CD8-positive, alpha-beta memory T cell (primary cell): ENCODE results near the gene TNIK. TPM values are rescaled to one million over a fixed set of nuclear protein-coding genes. Genes with fewer than 3 reads are reported as not detected.

Source experiments
- CTCF ChIA-PET: fragments of 350-600 bp; sonication (Branson Sonifier 250); formaldehyde crosslinking; loops from one replicate; lab custom pipeline; 2021; ENCODE audit warnings: antibody characterized with exemption; lab: Charles Lee
- POLR2A ChIA-PET: fragments of 350-600 bp; sonication (Branson Sonifier 250); formaldehyde crosslinking; loops from one replicate; lab custom pipeline; 2021; ENCODE audit warnings: antibody characterized with exemption; lab: Charles Lee
- DNase-seq, 5 donors: peaks; one replicate each; pipeline versions ENCODE4 v3.0.0 to v3.0.0-alpha.2; 2020 to 2022; ENCODE audit warnings: mixed read lengths in 1 of 5
- H3K27ac ChIP-seq: one replicate; pipeline ENCODE4 v1.7.0; 2013; ENCODE audit warnings: low read depth, mild to moderate bottlenecking, low read length, moderate library complexity
- H3K27me3 ChIP-seq: 2 replicates; pipeline ENCODE4 v1.7.0; 2013; ENCODE audit warnings: low read length, mild to moderate bottlenecking; ENCODE audit not compliant: insufficient read depth, poor library complexity, severe bottlenecking
- H3K36me3 ChIP-seq: 2 replicates; pipeline ENCODE4 v1.7.0; 2013; ENCODE audit warnings: mild to moderate bottlenecking, low read length, moderate library complexity; ENCODE audit not compliant: insufficient read depth
- H3K4me1 ChIP-seq: 2 replicates; pipeline ENCODE4 v1.7.0; 2013; ENCODE audit warnings: mild to moderate bottlenecking, low read length, moderate library complexity; ENCODE audit not compliant: insufficient read depth
- H3K4me3 ChIP-seq: 2 replicates; pipeline ENCODE4 v1.7.0; 2013; ENCODE audit warnings: mild to moderate bottlenecking, low read length
- H3K9me3 ChIP-seq: 2 replicates; pipeline ENCODE4 v1.7.0; 2013; ENCODE audit warnings: mild to moderate bottlenecking, low read length
- H3K27ac Mint-ChIP-seq, 8 donors: one replicate each; pipeline ENCODE4 v1.8.0; 2020 to 2021; ENCODE audit warnings: mixed read lengths in 8 of 8, mild to moderate bottlenecking in 6 of 8, inconsistent platforms in 3 of 8, moderate library complexity in 3 of 8
- H3K27me3 Mint-ChIP-seq, 2 donors: one replicate each; pipeline ENCODE4 v1.8.0; 2020 to 2021; ENCODE audit warnings: mixed read lengths in 2 of 2, mild to moderate bottlenecking in 1 of 2, moderate library complexity in 1 of 2
- H3K36me3 Mint-ChIP-seq, 3 donors: one replicate each; pipeline ENCODE4 v1.8.0; 2020 to 2021; ENCODE audit warnings: mixed read lengths in 3 of 3, inconsistent platforms in 1 of 3, mild to moderate bottlenecking in 1 of 3
- H3K4me1 Mint-ChIP-seq, 3 donors: one replicate each; pipeline ENCODE4 v1.8.0; 2020 to 2021; ENCODE audit warnings: mixed read lengths in 3 of 3, inconsistent platforms in 1 of 3, mild to moderate bottlenecking in 1 of 3
- H3K4me3 Mint-ChIP-seq, 7 donors: one replicate each; pipeline ENCODE4 v1.8.0; 2020 to 2021; ENCODE audit warnings: mixed read lengths in 7 of 7, mild to moderate bottlenecking in 6 of 7, moderate library complexity in 4 of 7, inconsistent platforms in 2 of 7
- H3K9me3 Mint-ChIP-seq, 5 donors: one replicate each; pipeline ENCODE4 v1.8.0; 2020 to 2022; ENCODE audit warnings: mixed read lengths in 5 of 5, mild to moderate bottlenecking in 3 of 5, moderate library complexity in 2 of 5, inconsistent platforms in 1 of 5
- polyA plus RNA-seq: library from polyadenylated mRNA; unstranded; fragments of 300-500 nt; fragmentation: Illumina TruSeq; gene quantifications from one replicate; pipeline ENCODE4 v1.2.3, GENCODE V29; 2021
- total RNA-seq, 2 experiments: library from RNA; stranded (reverse); gene quantifications; one replicate each; pipeline ENCODE4 v1.2.3, GENCODE V29; 2021

Gene TNIK
- total and polyA plus RNA-seq, 3 experiments from 2014 or later = 15.9 to 19.2 (median 17.7) TPM

DNA sequence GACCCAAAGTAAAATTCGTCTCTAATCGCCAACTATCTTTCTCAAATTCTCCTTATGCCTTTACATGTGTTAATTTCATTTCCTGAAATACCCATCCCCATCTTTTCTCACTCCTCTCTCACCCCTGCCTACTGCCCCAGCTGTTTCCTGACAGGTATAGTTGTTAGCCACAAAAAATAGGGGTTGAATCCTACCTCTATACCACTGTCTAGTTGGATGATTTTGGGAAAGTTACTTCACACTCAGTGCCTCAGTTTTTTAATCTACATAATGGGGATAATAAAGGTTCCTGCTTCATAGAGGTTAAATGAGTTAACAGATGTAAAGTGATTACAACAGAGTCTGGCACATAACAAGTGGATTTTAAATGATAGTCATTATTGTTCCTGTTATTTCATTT is 189.7 kb downstream of the TNIK start:
- no peaks in the 10 kb centered on the region for H3K36me3 ChIP-seq
- DNase-seq = no peak
- Mint-ChIP-seq H3K9me3 (peaks cover 0 to 3% (median 0%) of the 10 kb centered on the region in 5 donors), H3K4me1 (peaks cover 72 to 96% (median 92%) of the 10 kb centered on the region in 3 donors), H3K27ac (peak overlapping the region in 7 of 8 donors; percentile 19 to 61 (median 26)), H3K27me3 (peaks cover 0 to 1% of the 10 kb centered on the region in 2 donors), H3K4me3 (peak overlapping the region; percentile 6 to 86 (median 61)), H3K36me3 (peaks cover 3 to 8% (median 4%) of the 10 kb centered on the region in 3 donors)
- H3K4me1 ChIP-seq = peaks cover 69% of the 10 kb centered on the region
- ChIA-PET POLR2A (interaction anchor here (0.9 kb wide), 1 partner anchor 190 kb away, joined by 3 read pairs; the partner anchor contains the start of gene TNIK), CTCF (interaction anchor here (1.6 kb wide), 1 partner anchor 8 kb away, joined by 4 read pairs; no protein-coding TSS in a partner anchor)
- no peaks in the 10 kb centered on the region for H3K9me3 ChIP-seq
- no peak overlapping the region for H3K27ac ChIP-seq
- no peaks in the 10 kb centered on the region for H3K27me3 ChIP-seq
- no peak overlapping the region for H3K4me3 ChIP-seq

DNA sequence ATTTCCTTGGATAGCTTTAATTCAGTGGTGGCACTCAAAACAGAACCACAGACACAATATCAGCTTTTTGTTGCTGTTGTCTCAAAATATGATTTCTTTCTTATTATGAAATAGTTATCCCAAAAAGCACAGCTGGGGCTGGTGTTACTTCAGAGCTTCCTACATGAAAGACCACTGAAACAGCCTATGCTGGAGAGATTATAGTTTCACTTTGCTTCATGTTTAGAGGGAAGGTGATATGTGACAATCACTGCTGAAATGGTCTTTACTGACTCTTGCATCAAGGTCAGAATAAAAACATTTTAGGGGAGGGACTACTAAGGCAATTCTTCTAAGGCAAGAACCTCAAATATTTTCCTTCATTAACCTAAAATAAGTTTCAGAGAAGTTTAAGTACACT is 190.7 kb downstream of the TNIK start:
- Mint-ChIP-seq H3K36me3 (peaks cover under 1 to 4% (median 1%) of the 10 kb centered on the region in 3 donors), H3K27me3 (peaks cover 0 to 1% of the 10 kb centered on the region in 2 donors), H3K4me3 (peak overlapping the region; percentile 5 to 81 (median 61)), H3K9me3 (peaks cover 0 to 3% (median 0%) of the 10 kb centered on the region in 5 donors), H3K4me1 (peaks cover 68 to 95% (median 93%) of the 10 kb centered on the region in 3 donors), H3K27ac (peak overlapping the region in 6 of 8 donors; percentile 2 to 74 (median 49))
- H3K27me3 ChIP-seq = no peaks in the 10 kb centered on the region
- no peak overlapping the region for H3K27ac ChIP-seq
- no peaks in the 10 kb centered on the region for H3K36me3 ChIP-seq
- ChIA-PET POLR2A (interaction anchor here (0.9 kb wide), 1 partner anchor 191 kb away, joined by 3 read pairs; the partner anchor contains the start of gene TNIK), CTCF (interaction anchor here (0.9 to 1.6 kb wide), 2 partner anchors 9 to 41 kb away, joined by 3 to 4 read pairs; no protein-coding TSS in a partner anchor)
- no peak overlapping the region for H3K4me3 ChIP-seq
- no peaks in the 10 kb centered on the region for H3K9me3 ChIP-seq
- H3K4me1 ChIP-seq = peaks cover 65% of the 10 kb centered on the region
- no peak for DNase-seq

- no peaks in the 10 kb centered on the region for H3K9me3 ChIP-seq
- Mint-ChIP-seq H3K36me3 (peaks cover 0 to 4% (median 1%) of the 10 kb centered on the region in 3 donors), H3K9me3 (peaks cover 0 to 3% (median 0%) of the 10 kb centered on the region in 5 donors), H3K27ac (peak overlapping the region in 4 of 8 donors; percentile 37 to 68 (median 55)), H3K4me1 (peaks cover 63 to 86% (median 84%) of the 10 kb centered on the region in 3 donors), H3K27me3 (peaks cover 0 to 1% of the 10 kb centered on the region in 2 donors), H3K4me3 (peak overlapping the region in 3 of 7 donors; percentile 22 to 56 (median 27))
- CTCF ChIA-PET = no interaction called here
- H3K4me3 ChIP-seq = no peak overlapping the region
- peaks cover 57% of the 10 kb centered on the region for H3K4me1 ChIP-seq
- no peak overlapping the region for H3K27ac ChIP-seq
- no peaks in the 10 kb centered on the region for H3K36me3 ChIP-seq
- H3K27me3 ChIP-seq = no peaks in the 10 kb centered on the region
- no peak for DNase-seq
- POLR2A ChIA-PET = no interaction called here
These were observed 191.5 kb downstream of the TNIK start for GRCh38 chr3:171268677-171269076.

DNA sequence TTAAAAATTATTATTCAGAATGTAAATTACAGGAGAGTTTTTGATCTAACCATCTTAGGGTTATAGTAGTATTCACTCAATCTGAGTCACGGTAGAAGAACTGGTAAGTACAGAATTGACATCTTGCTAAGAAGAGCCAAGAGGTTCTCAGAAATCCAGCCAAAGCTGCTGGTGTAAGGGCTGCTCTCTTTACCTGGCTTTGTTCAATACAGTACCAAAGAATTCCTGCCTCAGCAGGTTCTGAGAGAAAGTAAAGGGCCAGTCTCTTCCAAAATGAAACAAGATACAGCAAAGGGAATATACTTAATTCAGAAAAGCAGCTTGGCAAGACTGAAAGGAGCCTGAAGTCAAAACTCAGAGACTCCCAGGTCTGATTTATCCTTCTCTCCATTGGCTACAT is 193.1 kb downstream of the TNIK start:
- Mint-ChIP-seq H3K4me1 (peaks cover 70 to 87% (median 84%) of the 10 kb centered on the region in 3 donors), H3K27ac (peak overlapping the region in 5 of 8 donors; percentile 47 to 72 (median 61)), H3K27me3 (peaks cover 0 to 1% of the 10 kb centered on the region in 2 donors), H3K4me3 (peak overlapping the region in 4 of 7 donors; percentile 30 to 65 (median 42)), H3K9me3 (no peaks in the 10 kb centered on the region), H3K36me3 (peaks cover 0 to 1% (median 0%) of the 10 kb centered on the region in 3 donors)
- peaks cover 58% of the 10 kb centered on the region for H3K4me1 ChIP-seq
- no peaks in the 10 kb centered on the region for H3K9me3 ChIP-seq
- H3K36me3 ChIP-seq = no peaks in the 10 kb centered on the region
- H3K27ac ChIP-seq = no peak overlapping the region
- DNase-seq = no peak
- ChIA-PET CTCF (no interaction called here), POLR2A (no interaction called here)
- H3K4me3 ChIP-seq = no peak overlapping the region
- no peaks in the 10 kb centered on the region for H3K27me3 ChIP-seq

DNA sequence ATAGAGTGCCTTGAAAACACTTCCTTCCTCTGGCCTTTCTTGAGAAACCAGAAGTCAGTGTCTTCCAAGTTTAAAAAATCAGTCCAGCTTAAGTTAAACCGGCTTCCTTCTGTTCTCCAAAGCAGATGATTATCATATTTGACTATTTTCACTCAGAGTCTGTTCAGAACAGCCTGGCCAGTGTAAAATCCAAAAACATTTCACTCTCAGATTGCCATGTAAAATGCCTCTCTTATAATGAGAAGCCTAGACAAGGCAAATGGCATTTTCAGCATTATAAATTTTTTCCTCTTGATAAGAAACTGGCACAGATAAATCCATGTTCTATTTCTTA is 193.5 kb downstream of the TNIK start:
- H3K27me3 Mint-ChIP-seq = no peaks in the 10 kb centered on the region

DNA sequence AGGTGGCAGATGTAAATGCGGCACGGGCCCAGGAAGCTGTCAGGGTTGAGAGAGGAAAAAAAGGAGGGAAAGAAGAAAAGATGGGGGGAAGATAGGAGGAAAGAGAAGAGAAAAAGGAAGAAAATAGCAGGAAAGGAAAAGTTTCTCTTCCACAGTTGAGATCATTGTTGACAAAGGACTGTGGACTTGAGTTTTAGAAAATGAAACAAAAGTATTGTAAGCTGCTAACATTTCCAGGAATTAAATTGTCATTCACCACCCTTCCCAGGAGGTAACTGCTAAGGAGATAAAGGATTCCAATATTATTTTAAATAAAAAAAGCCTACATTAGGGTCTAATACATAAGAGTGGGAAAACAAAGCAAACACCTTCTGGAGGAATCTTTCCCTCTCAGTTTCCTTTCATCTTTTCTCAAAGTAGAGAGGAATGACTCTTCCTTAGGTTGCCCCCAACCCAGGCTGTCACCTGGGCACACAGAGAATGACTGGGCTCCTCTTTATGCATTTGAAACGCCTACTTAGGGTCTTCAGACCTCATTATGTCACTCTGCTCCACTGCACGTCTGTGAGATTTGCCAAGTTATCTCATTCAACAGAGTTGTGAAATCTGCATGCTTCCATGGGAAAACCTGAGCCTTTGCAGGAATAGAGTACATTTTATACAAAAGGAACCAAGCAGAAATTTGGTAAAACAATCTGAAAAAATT is 194.0 kb downstream of the TNIK start:
- Mint-ChIP-seq H3K27ac (peak overlapping the region in 4 of 8 donors; percentile 4 to 87 (median 64)), H3K27me3 (no peaks in the 10 kb centered on the region), H3K4me3 (peak overlapping the region in 3 of 7 donors; percentile 32 to 64 (median 42)), H3K4me1 (peaks cover 76 to 88% (median 86%) of the 10 kb centered on the region in 3 donors), H3K36me3 (peaks cover 0 to 1% (median 0%) of the 10 kb centered on the region in 3 donors), H3K9me3 (no peaks in the 10 kb centered on the region)
- H3K36me3 ChIP-seq = no peaks in the 10 kb centered on the region
- H3K4me3 ChIP-seq = no peak overlapping the region
- H3K4me1 ChIP-seq = peaks cover 65% of the 10 kb centered on the region
- H3K27me3 ChIP-seq = no peaks in the 10 kb centered on the region
- H3K27ac ChIP-seq = no peak overlapping the region
- DNase-seq = no peak
- no peaks in the 10 kb centered on the region for H3K9me3 ChIP-seq
- ChIA-PET CTCF (no interaction called here), POLR2A (no interaction called here)

More for the DNA sequence above, 193.5 kb downstream of the TNIK start:
- Histone ChIP-seq H3K4me1 (peaks cover 62% of the 10 kb centered on the region), H3K27ac (no peak overlapping the region), H3K4me3 (no peak overlapping the region), H3K9me3 (no peaks in the 10 kb centered on the region), H3K27me3 (no peaks in the 10 kb centered on the region), H3K36me3 (no peaks in the 10 kb centered on the region)
- Mint-ChIP-seq H3K27ac (peak overlapping the region in 3 of 8 donors; percentile 18 to 72 (median 49)), H3K4me3 (peak overlapping the region in 4 of 7 donors; percentile 19 to 46 (median 28)), H3K36me3 (peaks cover 0 to 1% (median 0%) of the 10 kb centered on the region in 3 donors), H3K4me1 (peaks cover 72 to 87% (median 84%) of the 10 kb centered on the region in 3 donors), H3K9me3 (no peaks in the 10 kb centered on the region)
- POLR2A ChIA-PET = no interaction called here
- no peak for DNase-seq
- CTCF ChIA-PET = no interaction called here

GRCh38 chr3:171264758-171265157 is 195.4 kb downstream of the TNIK start:
- Mint-ChIP-seq H3K9me3 (no peaks in the 10 kb centered on the region), H3K27ac (peak overlapping the region in 1 of 8 donors; percentile 24), H3K27me3 (no peaks in the 10 kb centered on the region), H3K4me1 (peaks cover 69 to 84% (median 84%) of the 10 kb centered on the region in 3 donors), H3K36me3 (peaks cover 0 to 1% (median 0%) of the 10 kb centered on the region in 3 donors), H3K4me3 (no peak overlapping the region)
- H3K27ac ChIP-seq = no peak overlapping the region
- ChIA-PET POLR2A (no interaction called here), CTCF (no interaction called here)
- no peak for DNase-seq
- no peaks in the 10 kb centered on the region for H3K36me3 ChIP-seq
- peaks cover 54% of the 10 kb centered on the region for H3K4me1 ChIP-seq
- no peaks in the 10 kb centered on the region for H3K27me3 ChIP-seq
- no peak overlapping the region for H3K4me3 ChIP-seq
- H3K9me3 ChIP-seq = no peaks in the 10 kb centered on the region

DNA sequence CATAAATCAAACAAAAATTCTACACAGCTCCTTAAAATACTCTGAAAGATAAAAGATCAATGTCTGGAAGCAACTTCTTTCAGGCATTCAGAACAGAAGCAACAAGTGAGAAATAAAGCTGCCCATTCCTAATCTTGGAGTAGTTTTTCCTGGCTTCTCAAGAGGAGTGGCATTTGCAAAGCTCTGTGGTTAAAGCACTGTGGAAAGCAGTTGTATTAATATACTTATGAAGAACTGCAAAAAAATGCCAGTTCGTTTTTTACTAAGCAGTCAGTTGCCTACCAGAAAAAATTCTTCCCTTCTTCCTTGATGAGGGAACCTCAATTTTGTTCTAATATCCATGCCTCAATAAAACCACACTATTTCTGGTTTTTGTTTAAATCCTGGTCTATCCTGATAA is 197.8 kb downstream of the TNIK start:
- Mint-ChIP-seq H3K36me3 (peaks cover 0 to 4% (median 0%) of the 10 kb centered on the region in 3 donors), H3K27me3 (no peaks in the 10 kb centered on the region), H3K27ac (peak overlapping the region in 5 of 8 donors; percentile 23 to 53 (median 39)), H3K4me3 (no peak overlapping the region), H3K9me3 (no peaks in the 10 kb centered on the region), H3K4me1 (peaks cover 69 to 84% (median 84%) of the 10 kb centered on the region in 3 donors)
- ChIA-PET POLR2A (no interaction called here), CTCF (no interaction called here)
- no peaks in the 10 kb centered on the region for H3K9me3 ChIP-seq
- no peaks in the 10 kb centered on the region for H3K27me3 ChIP-seq
- no peak for DNase-seq
- H3K27ac ChIP-seq = no peak overlapping the region
- H3K4me1 ChIP-seq = peaks cover 50% of the 10 kb centered on the region
- no peak overlapping the region for H3K4me3 ChIP-seq
- H3K36me3 ChIP-seq = no peaks in the 10 kb centered on the region
